ENCODE results near the gene INPP4A. TPM values are rescaled to one million over a fixed set of nuclear protein-coding genes. Genes with fewer than 3 reads are reported as not detected.

The INPP4A gene
- polyA plus RNA-seq, 2 of the 4 experiments (the other 2 are of a cell fraction): 9.4 to 16.0 TPM

DNA sequence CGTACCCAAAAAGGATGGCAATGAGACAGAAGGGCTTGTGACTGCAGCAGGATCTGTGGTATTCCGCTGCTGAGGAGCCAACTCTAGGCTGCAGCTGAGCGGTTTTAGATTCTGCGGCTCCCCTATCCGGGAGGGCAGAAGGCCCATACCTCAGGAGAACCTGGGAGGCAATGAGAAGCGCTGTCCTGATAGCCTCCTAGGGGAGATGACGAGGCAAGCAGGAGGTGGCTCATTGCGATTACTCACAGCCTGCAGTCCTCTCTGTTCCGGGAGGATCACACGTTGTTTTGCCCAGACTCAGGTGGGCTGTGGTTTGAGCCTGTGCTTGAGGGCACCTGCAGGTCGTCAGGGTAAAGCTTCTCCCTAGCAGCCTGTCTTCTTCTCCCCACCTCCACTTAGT is 98.6 kb downstream of the INPP4A start (continued):
- TF ChIP-seq RNF2 (IDR thresholded peaks at IDR 0.05; ENCODE audit: borderline replicate concordance, low read depth): no peak

DNA sequence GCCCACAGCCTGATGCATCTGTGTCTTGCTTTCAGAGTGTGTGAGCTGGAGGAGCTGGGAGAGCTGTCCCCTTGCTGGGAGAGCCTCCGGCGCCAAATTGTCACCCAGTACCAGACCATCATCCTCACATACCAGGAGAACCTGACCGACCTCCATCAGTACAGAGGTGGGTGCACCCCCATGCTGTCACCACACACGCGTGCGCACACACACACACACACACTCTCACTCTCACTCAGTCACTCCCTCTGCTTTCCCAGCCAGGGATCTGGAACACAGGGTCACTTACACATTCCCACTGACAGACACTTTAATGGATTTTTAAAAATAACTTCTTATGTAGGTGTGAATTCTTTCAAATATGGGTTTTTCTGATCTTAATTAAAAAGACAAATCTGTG is 99.2 kb downstream of the INPP4A start:
- ChIA-PET CTCF (no interaction called here), POLR2A (no interaction called here)

DNA sequence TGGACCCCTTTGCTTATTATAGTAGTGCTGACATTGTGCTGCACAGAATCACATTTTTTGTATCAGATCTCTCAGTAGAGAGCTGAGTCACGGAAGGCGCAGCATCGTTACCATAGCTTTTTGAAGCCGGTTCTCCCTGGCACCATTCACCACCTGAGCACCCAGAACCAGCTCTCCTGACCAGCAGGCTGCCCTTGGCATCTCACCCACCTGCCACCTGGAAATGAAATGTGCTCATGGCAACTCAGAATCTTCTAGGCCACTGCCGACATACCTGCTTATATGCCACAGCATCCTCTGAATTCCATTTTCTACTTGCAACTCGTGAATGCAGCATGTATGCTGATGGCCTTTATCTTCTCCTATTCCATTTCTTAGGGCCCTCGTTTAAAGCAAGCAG is 100.9 kb downstream of the INPP4A start:
- 88% methylated on average over 7 of the region's 7 CpGs for WGBS (ENCODE audit: missing lambda C conversion rate)
- TF ChIP-seq JUN (IDR thresholded peaks at IDR 0.05): no peak
- no peaks in the 10 kb centered on the region for H3K4me1 ChIP-seq
- H3K4me3 ChIP-seq: no peak overlapping the region
- POLR2A ChIA-PET: no interaction called here
- H3K9me3 ChIP-seq: no peaks in the 10 kb centered on the region
- DNase-seq (ENCODE audit: low read depth in 1 of 2, low spot score in 1 of 2): no peak
- no peak for ATAC-seq
- no peak overlapping the region for H3K27ac ChIP-seq
- no peak overlapping the region for H3K4me2 ChIP-seq
- FAIRE-seq: no peak
- CTCF ChIA-PET: interaction anchor here (1.5 to 2.8 kb wide), 2 partner anchors 12 to 133 kb away, joined by 3 to 6 read pairs; no protein-coding TSS in a partner anchor

More for the DNA sequence above, 99.2 kb downstream of the INPP4A start:
- no peak for DNase-seq (ENCODE audit: low read depth in 1 of 2, low spot score in 1 of 2)
- TF ChIP-seq POLR2AphosphoS2 (conservative IDR thresholded peaks at IDR 0.05; ENCODE audit: low read length) (no peak), BHLHE40 (IDR thresholded peaks at IDR 0.05; ENCODE audit: low read depth, low read length) (no peak)
- TF ChIP-seq, protein P1, sequence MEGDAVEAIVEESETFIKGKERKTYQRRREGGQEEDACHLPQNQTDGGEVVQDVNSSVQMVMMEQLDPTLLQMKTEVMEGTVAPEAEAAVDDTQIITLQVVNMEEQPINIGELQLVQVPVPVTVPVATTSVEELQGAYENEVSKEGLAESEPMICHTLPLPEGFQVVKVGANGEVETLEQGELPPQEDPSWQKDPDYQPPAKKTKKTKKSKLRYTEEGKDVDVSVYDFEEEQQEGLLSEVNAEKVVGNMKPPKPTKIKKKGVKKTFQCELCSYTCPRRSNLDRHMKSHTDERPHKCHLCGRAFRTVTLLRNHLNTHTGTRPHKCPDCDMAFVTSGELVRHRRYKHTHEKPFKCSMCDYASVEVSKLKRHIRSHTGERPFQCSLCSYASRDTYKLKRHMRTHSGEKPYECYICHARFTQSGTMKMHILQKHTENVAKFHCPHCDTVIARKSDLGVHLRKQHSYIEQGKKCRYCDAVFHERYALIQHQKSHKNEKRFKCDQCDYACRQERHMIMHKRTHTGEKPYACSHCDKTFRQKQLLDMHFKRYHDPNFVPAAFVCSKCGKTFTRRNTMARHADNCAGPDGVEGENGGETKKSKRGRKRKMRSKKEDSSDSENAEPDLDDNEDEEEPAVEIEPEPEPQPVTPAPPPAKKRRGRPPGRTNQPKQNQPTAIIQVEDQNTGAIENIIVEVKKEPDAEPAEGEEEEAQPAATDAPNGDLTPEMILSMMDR (IDR thresholded peaks at IDR 0.05): no peak
- no peak for FAIRE-seq
- no peaks in the 10 kb centered on the region for H3K4me1 ChIP-seq
- no peak overlapping the region for H3K27ac ChIP-seq
- 93% methylated on average over 6 of the region's 6 CpGs for WGBS (ENCODE audit: missing lambda C conversion rate)
- ATAC-seq: no peak
- no peak overlapping the region for H3K4me3 ChIP-seq
- H3K4me2 ChIP-seq: no peak overlapping the region
- no peaks in the 10 kb centered on the region for H3K9me3 ChIP-seq

DNA sequence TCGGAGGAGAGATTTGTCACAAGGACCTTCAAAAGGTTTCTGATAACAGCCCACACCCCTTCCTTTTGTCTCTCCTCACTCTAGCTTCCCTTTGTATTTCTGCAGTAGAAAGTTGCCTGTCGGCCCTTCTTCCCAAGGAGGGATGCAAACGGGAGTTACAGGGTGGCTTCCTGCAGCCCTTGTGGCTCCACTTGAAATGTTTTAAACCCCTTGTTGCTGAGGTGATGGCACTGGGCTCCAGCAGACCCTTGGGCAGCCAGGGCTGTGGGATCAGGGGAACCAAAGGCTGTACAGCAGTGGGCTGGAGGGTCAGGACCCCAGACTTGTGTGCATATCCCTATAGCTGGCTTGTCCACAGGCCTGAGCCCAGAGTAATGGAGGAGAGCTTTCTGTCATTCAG is 101.5 kb downstream of the INPP4A start:
- DNase-seq (ENCODE audit: low read depth in 1 of 2, low spot score in 1 of 2): no peak
- CTCF ChIA-PET: interaction anchor here (1.5 to 2.8 kb wide), 2 partner anchors 11 to 133 kb away, joined by 3 to 6 read pairs; no protein-coding TSS in a partner anchor
- Histone ChIP-seq H3K4me2 (no peak overlapping the region), H3K9me3 (no peaks in the 10 kb centered on the region), H3K27ac (no peak overlapping the region), H3K4me3 (no peak overlapping the region), H3K4me1 (no peaks in the 10 kb centered on the region)
- 82% methylated on average over 3 of the region's 3 CpGs for WGBS (ENCODE audit: missing lambda C conversion rate)
- POLR2A ChIA-PET: no interaction called here
- no peak for FAIRE-seq
- TF ChIP-seq CBX8 (IDR thresholded peaks at IDR 0.05) (no peak), NFE2L2 (conservative IDR thresholded peaks at IDR 0.05; ENCODE audit: low read length) (no peak), POLR2AphosphoS2 (conservative IDR thresholded peaks at IDR 0.05; ENCODE audit: low read length) (no peak), HDAC2 (IDR thresholded peaks at IDR 0.05) (no peak), CHD2 (IDR thresholded peaks at IDR 0.05; ENCODE audit: low read length, partially characterized antibody) (no peak), CBX2 (IDR thresholded peaks at IDR 0.05; ENCODE audit: borderline replicate concordance, low read depth) (no peak), ZFP36 (IDR thresholded peaks at IDR 0.05; ENCODE audit: borderline replicate concordance, partially characterized antibody) (no peak), ESRRA (IDR thresholded peaks at IDR 0.05; ENCODE audit: borderline replicate concordance, low read length) (no peak)
- TF ChIP-seq, protein P2, sequence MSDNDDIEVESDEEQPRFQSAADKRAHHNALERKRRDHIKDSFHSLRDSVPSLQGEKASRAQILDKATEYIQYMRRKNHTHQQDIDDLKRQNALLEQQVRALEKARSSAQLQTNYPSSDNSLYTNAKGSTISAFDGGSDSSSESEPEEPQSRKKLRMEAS (IDR thresholded peaks at IDR 0.05): no peak
- TF ChIP-seq, protein P3, sequence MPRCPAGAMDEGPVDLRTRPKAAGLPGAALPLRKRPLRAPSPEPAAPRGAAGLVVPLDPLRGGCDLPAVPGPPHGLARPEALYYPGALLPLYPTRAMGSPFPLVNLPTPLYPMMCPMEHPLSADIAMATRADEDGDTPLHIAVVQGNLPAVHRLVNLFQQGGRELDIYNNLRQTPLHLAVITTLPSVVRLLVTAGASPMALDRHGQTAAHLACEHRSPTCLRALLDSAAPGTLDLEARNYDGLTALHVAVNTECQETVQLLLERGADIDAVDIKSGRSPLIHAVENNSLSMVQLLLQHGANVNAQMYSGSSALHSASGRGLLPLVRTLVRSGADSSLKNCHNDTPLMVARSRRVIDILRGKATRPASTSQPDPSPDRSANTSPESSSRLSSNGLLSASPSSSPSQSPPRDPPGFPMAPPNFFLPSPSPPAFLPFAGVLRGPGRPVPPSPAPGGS (IDR thresholded peaks at IDR 0.05): no peak
- TF ChIP-seq, protein P4, sequence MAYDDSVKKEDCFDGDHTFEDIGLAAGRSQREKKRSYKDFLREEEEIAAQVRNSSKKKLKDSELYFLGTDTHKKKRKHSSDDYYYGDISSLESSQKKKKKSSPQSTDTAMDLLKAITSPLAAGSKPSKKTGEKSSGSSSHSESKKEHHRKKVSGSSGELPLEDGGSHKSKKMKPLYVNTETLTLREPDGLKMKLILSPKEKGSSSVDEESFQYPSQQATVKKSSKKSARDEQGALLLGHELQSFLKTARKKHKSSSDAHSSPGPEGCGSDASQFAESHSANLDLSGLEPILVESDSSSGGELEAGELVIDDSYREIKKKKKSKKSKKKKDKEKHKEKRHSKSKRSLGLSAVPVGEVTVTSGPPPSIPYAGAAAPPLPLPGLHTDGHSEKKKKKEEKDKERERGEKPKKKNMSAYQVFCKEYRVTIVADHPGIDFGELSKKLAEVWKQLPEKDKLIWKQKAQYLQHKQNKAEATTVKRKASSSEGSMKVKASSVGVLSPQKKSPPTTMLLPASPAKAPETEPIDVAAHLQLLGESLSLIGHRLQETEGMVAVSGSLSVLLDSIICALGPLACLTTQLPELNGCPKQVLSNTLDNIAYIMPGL (CRISPR knock-in tag; IDR thresholded peaks at IDR 0.05; ENCODE audit: borderline replicate concordance): no peak
- no peak for ATAC-seq
